NCI-H526 treated with DMSO at 0.1 percent for 48 hours (cell line): Measurements from ENCODE around the gene NIM1K.
"Not testable (repeated sequence)": the region's sequence is repeated elsewhere in the genome, so short reads cannot be mapped to it uniquely, and the experiment has no call there.

ENCODE experiments used
- DNase-seq: peaks from one replicate; lab custom pipeline; 2025; lab: John Stamatoyannopoulos, UW

The NIM1K gene

GRCh38 chr5:43190755-43191603 lies 1.0 kb upstream of the NIM1K start:
- no peak for DNase-seq

DNA sequence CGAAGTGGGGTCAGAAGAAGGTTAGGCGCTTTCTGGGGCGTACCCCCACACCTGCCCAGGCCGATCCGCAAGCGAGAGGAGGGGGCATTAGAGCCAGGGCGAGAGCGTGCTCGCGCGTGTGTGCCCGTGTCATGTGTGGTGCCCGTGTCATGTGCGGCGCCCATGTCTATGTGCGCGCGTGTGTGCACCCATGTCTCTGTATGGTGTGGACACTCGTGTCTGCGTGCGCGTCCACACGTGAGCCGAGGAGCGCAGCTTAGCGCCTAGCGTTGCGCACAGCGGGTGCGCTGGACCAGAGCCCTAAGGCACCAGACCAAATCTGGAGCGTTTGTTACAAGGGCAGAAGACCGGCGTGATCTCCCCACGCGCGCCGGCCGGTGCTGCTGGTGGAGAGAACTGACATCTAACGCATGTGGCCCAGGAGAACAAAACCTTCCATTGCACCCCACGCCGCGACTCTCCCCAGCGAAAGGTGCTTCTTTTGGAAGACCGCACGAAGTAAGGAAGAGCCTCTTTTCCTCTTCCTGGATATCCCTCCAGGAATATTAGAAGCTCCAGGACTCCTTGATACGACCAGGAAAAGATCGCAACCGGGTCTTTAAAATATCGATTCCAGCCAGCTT lies 644 bp downstream of the NIM1K start:
- peak; percentile 31 for DNase-seq

- DNase-seq, result no peak
Measured at GRCh38 chr5:43193181-43193893, 1.3 kb downstream of the NIM1K start.

GRCh38 chr5:43193894-43194265 lies 1.9 kb downstream of the NIM1K start:
- DNase-seq, result no peak

DNA sequence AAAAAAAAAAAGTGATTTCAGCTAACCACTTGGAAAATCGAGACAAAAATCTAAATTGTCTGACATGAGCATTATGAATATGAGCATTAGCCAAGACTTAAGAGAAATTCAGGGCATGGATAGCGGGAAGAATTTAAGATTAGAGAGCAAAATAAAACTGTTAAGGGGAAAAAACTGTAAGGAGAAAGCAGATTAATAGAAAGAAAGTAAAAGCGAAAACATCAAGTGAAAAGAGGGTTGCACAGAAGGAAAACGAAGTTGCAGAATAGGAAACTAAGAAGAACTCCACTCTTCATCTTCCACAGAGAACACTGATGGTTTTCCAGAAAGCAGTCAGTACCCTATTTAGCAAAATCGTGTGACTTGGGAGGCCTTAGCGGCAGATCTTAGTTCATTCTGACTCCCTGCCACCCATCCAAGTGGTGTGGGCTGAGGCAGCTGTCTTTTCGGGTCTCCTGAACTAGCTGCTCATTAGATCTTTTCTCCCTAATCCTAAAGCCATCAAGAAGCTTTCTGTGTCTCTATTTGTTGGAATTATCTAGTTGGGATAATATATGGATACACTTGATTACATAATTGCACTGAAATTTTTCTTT lies 3.7 kb downstream of the NIM1K start:
- no peak for DNase-seq

DNA sequence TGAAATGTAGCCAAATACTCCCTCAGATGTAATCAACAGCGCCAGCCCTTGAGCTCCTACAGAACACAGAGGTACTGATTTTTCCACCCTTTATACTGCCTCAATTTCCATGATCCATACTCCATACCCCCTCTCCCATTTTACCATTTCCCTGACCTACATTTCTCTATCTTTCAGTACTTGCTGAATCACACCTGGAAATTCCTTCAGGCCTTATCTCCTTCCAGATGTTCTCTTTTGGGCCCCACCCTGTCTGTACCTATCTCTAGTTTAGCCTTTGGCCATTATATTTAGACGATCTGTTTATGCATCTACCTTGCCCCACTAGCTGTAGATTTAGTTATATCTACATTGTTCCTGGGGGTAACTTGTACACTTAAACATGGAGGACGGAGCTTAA lies 5.5 kb downstream of the NIM1K start:
- no peak for DNase-seq

- DNase-seq, result not testable (repeated sequence)
Measured at GRCh38 chr5:43201442-43201841, 9.4 kb downstream of the NIM1K start.

- DNase-seq, result no peak
Measured at GRCh38 chr5:43202380-43202779, 10.4 kb downstream of the NIM1K start.

DNA sequence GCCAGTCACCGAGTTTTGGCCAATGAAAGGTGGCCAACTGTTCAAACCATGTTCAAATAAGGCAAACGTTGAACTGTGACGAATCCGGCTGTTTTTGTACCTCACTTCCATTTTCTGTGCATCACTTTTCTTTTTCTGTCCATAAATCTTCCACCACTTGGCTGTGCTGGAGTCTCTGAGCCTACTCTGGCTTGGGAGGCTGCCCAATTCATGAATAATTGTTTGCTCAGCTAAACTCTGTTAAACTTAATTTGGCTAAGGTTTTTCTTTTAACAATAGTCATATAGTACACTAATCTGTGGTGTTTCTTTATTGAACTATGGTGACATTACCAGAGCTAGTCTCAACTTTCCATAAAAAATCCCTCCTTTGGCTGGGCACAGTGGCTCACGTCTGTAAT lies 11.3 kb downstream of the NIM1K start:
- DNase-seq, result no peak

GRCh38 chr5:43204958-43205357 lies 12.9 kb downstream of the NIM1K start:
- no peak for DNase-seq

DNA sequence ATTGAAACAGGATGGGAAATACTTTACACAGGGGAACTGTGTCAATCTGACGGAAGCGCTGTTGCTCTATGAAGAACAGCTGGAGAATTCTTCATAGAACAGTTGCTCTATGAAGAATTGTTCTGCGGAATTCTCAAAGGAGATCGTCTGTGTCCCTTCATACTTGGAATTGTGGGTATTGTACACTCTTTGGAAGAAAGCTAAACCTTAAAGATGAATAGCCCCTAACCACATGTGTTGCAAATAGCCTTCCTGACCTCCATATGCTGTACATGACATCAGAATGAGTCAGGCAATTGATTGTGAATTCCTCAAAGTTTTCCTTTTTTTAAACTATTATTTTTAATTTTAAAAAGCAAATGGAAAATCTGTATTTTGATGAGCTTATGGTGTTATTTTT lies 15.6 kb downstream of the NIM1K start:
- DNase-seq, result no peak

DNA sequence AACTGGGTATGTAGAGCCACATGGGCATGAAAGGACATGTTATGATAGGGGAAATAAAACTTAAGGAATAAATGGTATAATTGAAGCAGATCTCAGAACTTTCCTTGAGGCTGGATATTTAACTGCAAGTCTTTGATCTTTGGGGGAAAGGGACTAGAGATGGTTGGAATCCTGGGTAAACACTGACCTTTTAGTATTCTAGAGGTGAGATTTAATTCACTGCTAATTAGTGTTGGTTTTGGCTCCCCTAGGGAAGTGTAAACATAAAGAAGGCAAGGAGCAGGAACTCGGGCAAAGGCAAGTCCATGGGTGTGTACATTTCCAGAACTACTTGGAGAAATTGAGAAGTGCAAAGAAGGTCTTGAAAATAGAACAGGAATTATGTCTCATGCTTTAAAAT lies 16.6 kb downstream of the NIM1K start:
- DNase-seq, result no peak

DNA sequence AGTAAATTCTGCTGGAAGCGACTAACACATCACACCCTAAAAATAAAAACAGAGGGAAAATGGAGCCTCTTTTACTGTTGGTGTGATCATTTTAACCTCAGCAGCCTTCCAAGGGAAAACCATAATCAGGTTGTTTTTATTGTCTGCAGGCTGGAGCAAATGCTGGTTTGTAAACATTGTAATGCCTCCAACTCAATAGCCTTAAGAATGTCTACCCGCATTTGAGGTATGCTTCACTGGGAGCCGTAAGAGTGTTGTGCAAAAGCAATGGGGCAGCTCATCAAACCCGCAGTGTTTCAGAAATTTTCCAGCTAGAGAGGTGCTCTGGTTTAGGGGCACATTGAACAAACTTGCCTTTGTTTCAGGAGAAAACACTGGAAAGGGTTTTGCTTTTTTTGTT lies 17.0 kb downstream of the NIM1K start:
- no peak for DNase-seq

DNA sequence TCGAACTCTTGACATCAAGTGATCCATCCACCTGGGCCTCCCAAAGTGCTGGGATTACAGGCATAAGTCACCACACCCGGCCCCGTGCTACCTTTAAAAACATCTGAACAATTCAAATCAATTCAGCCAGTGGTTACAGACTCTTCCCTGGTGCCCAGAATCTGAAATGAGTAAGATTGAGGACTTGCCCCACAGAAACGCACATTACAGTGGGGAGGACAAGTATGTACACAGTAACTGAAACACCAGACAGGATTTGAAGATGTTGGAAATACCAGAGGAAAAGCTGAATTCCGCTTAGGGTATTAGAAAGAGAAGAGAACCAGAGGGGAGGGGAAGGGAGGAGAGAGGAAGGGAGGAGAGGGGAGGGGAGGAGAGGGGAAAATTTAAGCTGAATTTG lies 17.8 kb downstream of the NIM1K start:
- DNase-seq, result no peak

DNA sequence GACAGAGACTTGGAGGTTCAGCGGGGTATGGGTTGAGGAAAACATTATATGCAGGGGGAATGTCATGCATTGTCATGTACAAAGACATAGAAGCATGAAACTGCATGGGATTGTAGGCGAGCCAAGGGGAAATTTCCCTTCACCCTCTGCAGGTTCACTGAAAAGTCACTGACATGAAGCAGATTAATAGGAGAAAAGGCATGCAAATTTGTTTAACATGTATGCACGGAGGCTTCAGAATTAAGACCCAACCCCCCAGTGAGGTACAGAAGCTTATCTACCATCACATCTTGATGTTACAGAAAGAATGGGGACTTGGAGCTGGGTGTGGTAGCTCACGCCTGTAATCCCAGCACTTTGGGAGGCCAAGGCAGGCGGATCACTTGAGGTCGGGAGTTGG lies 18.5 kb downstream of the NIM1K start:
- DNase-seq, result peak; percentile 22

DNA sequence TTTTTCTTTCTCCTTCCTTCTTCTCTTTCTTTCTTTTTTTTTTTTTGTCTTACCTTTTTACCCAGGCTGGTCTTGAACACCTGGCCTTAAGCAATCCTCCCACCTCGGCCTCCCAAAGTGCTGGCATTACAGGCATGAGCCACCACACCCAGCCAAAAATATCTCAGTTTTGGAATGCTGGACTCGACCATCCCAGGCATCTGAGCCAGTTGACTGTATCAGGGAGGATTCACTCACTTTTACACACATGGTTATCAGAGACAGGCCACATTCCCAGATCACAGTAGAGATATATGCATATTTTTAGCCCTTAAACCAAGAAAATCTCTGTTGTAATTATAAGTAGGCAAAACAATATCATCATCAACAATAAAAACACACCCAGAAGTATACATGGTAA lies 21.9 kb downstream of the NIM1K start:
- DNase-seq, result no peak

- no peak for DNase-seq
Measured at GRCh38 chr5:43215073-43215631, 23.1 kb downstream of the NIM1K start.

DNA sequence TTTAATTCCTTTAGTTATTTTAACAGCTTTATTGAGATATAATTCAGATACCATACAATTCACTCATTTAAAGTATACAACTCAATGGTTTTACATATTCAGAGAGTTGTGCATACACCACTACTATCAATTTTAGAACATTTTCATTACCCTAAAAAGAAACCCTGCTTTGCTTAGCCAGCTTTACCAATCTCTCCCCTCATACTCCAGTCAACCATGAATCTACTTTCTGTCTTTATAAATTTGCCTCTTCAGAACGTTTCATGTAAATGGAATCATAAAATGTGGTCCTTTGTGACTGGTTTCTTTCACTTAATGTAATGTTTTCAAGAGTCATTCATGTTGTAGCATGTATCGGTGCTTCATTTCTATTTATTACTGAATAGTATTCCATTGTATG lies 24.9 kb downstream of the NIM1K start:
- DNase-seq, result no peak

- no peak for DNase-seq
Measured at GRCh38 chr5:43219120-43219519, 27.1 kb downstream of the NIM1K start.

- DNase-seq, result no peak
Measured at GRCh38 chr5:43221502-43221901, 29.5 kb downstream of the NIM1K start.

- no peak for DNase-seq
Measured at GRCh38 chr5:43225649-43226245, 33.7 kb downstream of the NIM1K start.

DNA sequence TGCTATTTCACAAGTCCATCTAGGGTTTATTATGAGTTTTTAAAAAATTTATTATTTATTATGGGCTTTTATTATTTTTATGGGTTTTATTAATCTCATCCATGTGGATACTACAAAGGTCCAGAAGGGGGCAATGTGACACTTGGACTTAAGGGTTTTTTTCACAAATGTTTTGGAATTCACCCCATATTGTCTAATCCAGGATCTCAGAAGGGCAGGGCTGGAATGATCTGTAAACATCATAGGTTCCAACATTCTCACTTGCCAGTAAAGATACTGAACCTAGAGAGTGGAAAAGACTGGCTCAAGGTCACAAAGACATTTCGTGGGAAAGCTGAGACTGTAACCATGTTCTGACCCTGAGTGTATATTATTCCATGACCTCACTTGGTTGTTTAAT lies 35.6 kb downstream of the NIM1K start:
- DNase-seq, result peak; percentile 23
